MM.1S (cell line): Measurements from ENCODE around the gene ERICH6.

Experiments
- DNase-seq: peaks from one replicate; pipeline ENCODE4 v3.0.0-alpha.2; 2015
- H2AFZ ChIP-seq: fragments of 300-600 bp; sonication (generic); 2 replicates; pipeline ENCODE4 v1.6.0; 2016; ENCODE audit warnings: antibody characterized with exemption, low read length
- H3F3A ChIP-seq: fragments of 300-600 bp; sonication (generic); 2 replicates; pipeline ENCODE4 v1.6.1; 2016; ENCODE audit warnings: mild to moderate bottlenecking, antibody characterized with exemption, low read length, moderate library complexity, mixed read lengths; ENCODE audit not compliant: insufficient read depth
- H3K27ac ChIP-seq: fragments of 300-600 bp; sonication (generic); 2 replicates; pipeline ENCODE4 v1.5.1; 2016; ENCODE audit warnings: mild to moderate bottlenecking, low read length
- H3K27me3 ChIP-seq: fragments of 300-600 bp; sonication (generic); replicated peaks from 2 replicates; pipeline ENCODE4 v1.6.0; 2016; ENCODE audit warnings: low read length; ENCODE audit not compliant: insufficient read depth
- H3K36me3 ChIP-seq: fragments of 300-600 bp; sonication (generic); replicated peaks from 2 replicates; pipeline ENCODE4 v1.6.1; 2016; ENCODE audit warnings: mild to moderate bottlenecking, low read length, mixed read lengths; ENCODE audit not compliant: insufficient read depth
- H3K4me1 ChIP-seq: fragments of 300-600 bp; sonication (generic); 2 replicates; pipeline ENCODE4 v1.6.1; 2016; ENCODE audit warnings: low read length, mixed read lengths
- H3K4me2 ChIP-seq: fragments of 300-600 bp; sonication (generic); 2 replicates; pipeline ENCODE4 v1.6.0; 2016; ENCODE audit warnings: low read depth, low read length
- H3K4me3 ChIP-seq: fragments of 300-600 bp; sonication (generic); 2 replicates; pipeline ENCODE4 v1.5.1; 2016; ENCODE audit warnings: low read length, mixed read lengths
- H3K79me2 ChIP-seq: fragments of 300-600 bp; sonication (generic); 2 replicates; pipeline ENCODE4 v1.6.1; 2016; ENCODE audit warnings: mixed run types, low read length, mixed read lengths
- H3K9ac ChIP-seq: fragments of 300-600 bp; sonication (generic); 2 replicates; pipeline ENCODE4 v1.6.1; 2016; ENCODE audit warnings: low read length, mixed read lengths
- H3K9me2 ChIP-seq: fragments of 300-600 bp; sonication (generic); replicated peaks from 2 replicates; pipeline ENCODE4 v1.6.1; 2016; ENCODE audit warnings: mild to moderate bottlenecking, low read length, mixed read lengths; ENCODE audit not compliant: insufficient read depth
- H3K9me3 ChIP-seq: fragments of 300-600 bp; sonication (generic); replicated peaks from 2 replicates; pipeline ENCODE4 v1.6.1; 2016; ENCODE audit warnings: mild to moderate bottlenecking, low read length, mixed read lengths; ENCODE audit not compliant: insufficient read depth
- H4K20me1 ChIP-seq: fragments of 300-600 bp; sonication (generic); 2 replicates; pipeline ENCODE4 v1.6.1; 2016; ENCODE audit warnings: mild to moderate bottlenecking, low read length, moderate library complexity, mixed read lengths; ENCODE audit not compliant: insufficient read depth
- EZH2 ChIP-seq: fragments of 300-600 bp; sonication (generic); optimal IDR thresholded peaks from 2 replicates; pipeline ENCODE3; 2017; ENCODE audit warnings: low read depth, mild to moderate bottlenecking, antibody characterized with exemption, low read length, mixed read lengths
- EZH2phosphoT487 ChIP-seq: fragments of 300-600 bp; sonication (generic); IDR thresholded peaks from 2 replicates; pipeline ENCODE4 v1.6.1; 2018; ENCODE audit warnings: antibody characterized with exemption, low read length
- TF ChIP-seq, protein P1 (sequence below): fragments of 300-600 bp; sonication (generic); IDR thresholded peaks from 2 replicates; pipeline ENCODE4 v1.5.1; 2016; ENCODE audit warnings: antibody characterized with exemption, low read length, mixed read lengths

ERICH6 gene

DNA sequence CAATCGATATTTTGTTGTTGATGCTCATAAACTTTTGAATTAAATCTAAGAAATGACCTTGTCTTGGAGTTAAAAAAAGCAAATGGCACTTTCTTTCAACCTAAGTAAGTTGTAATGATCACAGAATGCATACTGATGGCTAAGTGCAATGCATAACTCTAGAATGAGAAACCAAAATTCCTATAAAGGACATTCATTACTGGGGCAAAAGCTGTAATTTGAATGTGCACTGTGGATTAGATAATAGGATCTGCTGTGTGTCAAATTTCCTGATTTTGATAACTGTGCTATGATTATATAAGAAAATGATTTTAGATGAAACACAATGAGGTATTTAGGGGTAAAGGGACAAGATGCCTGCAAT, 44.9 kb upstream of the ERICH6 start:
- Histone ChIP-seq H3K79me2 (peaks cover 100% of the 10 kb centered on the region), H3K9ac (no peak overlapping the region), H3K4me2 (no peak overlapping the region), H2AFZ (no peak overlapping the region), H3K4me3 (no peak overlapping the region), H3K27me3 (no peaks in the 10 kb centered on the region), H3K9me2 (no peaks in the 10 kb centered on the region), H4K20me1 (peaks cover 76% of the 10 kb centered on the region), H3K27ac (no peak overlapping the region), H3K4me1 (0 out of 2 replicates have a peak, but pooled peaks cover 6% of the 10 kb centered on the region), H3K9me3 (no peaks in the 10 kb centered on the region), H3F3A (no peaks in the 10 kb centered on the region), H3K36me3 (no peaks in the 10 kb centered on the region)
- no peak for DNase-seq
- TF ChIP-seq, protein P1, sequence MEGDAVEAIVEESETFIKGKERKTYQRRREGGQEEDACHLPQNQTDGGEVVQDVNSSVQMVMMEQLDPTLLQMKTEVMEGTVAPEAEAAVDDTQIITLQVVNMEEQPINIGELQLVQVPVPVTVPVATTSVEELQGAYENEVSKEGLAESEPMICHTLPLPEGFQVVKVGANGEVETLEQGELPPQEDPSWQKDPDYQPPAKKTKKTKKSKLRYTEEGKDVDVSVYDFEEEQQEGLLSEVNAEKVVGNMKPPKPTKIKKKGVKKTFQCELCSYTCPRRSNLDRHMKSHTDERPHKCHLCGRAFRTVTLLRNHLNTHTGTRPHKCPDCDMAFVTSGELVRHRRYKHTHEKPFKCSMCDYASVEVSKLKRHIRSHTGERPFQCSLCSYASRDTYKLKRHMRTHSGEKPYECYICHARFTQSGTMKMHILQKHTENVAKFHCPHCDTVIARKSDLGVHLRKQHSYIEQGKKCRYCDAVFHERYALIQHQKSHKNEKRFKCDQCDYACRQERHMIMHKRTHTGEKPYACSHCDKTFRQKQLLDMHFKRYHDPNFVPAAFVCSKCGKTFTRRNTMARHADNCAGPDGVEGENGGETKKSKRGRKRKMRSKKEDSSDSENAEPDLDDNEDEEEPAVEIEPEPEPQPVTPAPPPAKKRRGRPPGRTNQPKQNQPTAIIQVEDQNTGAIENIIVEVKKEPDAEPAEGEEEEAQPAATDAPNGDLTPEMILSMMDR, result no peak
- TF ChIP-seq EZH2 (no peak), EZH2phosphoT487 (no peak)

DNA sequence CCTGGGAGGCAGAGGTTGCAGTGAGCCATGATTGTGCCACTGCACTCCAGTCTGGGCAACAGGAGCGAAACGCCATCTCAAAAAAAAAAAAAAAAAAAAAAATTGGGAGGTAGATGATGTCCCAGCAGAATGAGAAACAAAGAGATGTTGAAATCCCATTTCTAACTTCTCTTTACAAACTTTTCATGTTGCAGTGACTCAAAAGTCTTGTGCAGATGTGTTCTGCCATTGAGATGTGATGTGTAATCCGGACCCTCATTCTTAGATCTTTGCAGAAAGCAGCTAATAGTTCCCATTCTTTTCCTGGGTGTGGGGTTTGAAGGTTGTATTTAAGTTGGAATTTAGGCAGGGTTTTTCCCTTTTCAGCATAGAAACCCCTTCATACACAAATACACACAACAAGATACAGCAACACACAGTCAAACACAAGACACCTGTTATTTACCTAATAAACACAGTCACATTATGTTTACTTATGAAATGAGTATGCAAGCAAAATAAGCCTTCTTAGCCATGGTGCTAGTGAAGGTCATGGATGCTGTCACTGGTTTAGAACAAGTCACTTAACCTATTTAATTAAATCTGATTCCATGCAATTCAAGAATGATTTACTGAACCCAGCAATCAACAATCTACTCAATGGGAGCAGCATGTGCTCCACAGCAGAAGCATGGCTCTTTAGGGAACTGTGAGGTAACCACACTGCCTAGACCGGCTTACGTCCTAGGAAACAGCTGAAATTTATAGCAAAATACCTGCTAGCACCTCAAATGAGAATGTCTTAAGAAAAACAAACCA, 44.4 kb upstream of the ERICH6 start:
- H3F3A ChIP-seq, result no peaks in the 10 kb centered on the region
- peaks cover 100% of the 10 kb centered on the region for H3K79me2 ChIP-seq
- H3K4me1 ChIP-seq, result 0 out of 2 replicates have a peak, but pooled peaks cover 6% of the 10 kb centered on the region
- no peak for TF ChIP-seq EZH2
- TF ChIP-seq, protein P1, result no peak
- no peak for TF ChIP-seq EZH2phosphoT487
- DNase-seq, result no peak
- no peaks in the 10 kb centered on the region for H3K36me3 ChIP-seq
- H4K20me1 ChIP-seq, result peaks cover 76% of the 10 kb centered on the region
- H3K4me2 ChIP-seq, result no peak overlapping the region
- H3K27ac ChIP-seq, result no peak overlapping the region
- H2AFZ ChIP-seq, result no peak overlapping the region
- no peaks in the 10 kb centered on the region for H3K9me2 ChIP-seq
- H3K4me3 ChIP-seq, result no peak overlapping the region
- H3K27me3 ChIP-seq, result no peaks in the 10 kb centered on the region
- H3K9ac ChIP-seq, result no peak overlapping the region
- no peaks in the 10 kb centered on the region for H3K9me3 ChIP-seq

DNA sequence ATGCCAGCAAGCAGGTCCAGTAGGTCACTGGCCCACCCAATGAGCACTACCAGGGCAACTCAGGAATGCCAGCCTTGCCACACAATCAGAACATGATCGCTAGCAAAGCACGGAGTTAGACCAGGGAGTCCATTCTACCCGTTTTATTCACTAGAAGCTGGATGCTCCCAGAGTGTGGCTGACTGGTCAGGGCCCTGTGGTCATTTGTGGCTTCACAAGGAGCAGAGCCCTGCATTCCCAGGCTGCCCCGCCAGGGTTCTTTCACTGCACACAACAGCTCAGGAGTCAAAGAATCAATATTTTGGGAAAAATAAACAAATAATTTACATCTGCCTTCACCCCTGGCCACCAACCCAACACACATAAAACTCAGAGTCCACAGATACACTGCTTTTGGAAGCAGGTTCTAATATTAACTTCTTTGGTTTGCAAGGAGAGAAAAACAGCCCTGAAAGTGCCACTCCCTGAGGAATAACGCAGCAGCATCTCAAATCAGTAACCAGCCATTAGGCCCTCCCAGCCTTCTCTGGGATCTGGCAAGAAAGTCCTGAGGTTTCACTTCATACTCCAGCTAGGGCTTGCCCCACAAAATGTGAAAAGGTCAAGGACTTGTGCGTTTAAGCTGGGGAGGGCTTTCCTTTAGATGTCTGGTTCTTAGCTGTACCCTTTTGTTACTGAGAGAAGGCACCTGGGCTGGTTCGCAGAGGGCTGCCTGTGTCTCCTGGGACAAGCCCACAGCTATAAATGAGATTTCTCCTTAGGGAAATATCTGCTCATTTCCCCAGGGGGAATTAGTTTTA, 43.3 kb upstream of the ERICH6 start:
- TF ChIP-seq, protein P1, result no peak
- TF ChIP-seq EZH2phosphoT487 (no peak), EZH2 (no peak)
- no peaks in the 10 kb centered on the region for H3K4me1 ChIP-seq
- H3K9me3 ChIP-seq, result no peaks in the 10 kb centered on the region
- no peak overlapping the region for H3K4me3 ChIP-seq
- peaks cover 100% of the 10 kb centered on the region for H3K79me2 ChIP-seq
- no peaks in the 10 kb centered on the region for H3K9me2 ChIP-seq
- H3F3A ChIP-seq, result no peaks in the 10 kb centered on the region
- no peak overlapping the region for H3K4me2 ChIP-seq
- peaks cover 3% of the 10 kb centered on the region for H3K36me3 ChIP-seq
- no peak overlapping the region for H2AFZ ChIP-seq
- no peak for DNase-seq
- no peaks in the 10 kb centered on the region for H3K27me3 ChIP-seq
- no peak overlapping the region for H3K27ac ChIP-seq
- H4K20me1 ChIP-seq, result peaks cover 75% of the 10 kb centered on the region
- no peak overlapping the region for H3K9ac ChIP-seq
